Liver (tissue), 9 donors: ENCODE data around the gene MLLT10. TPM values are rescaled to one million over a fixed set of nuclear protein-coding genes. Genes with fewer than 3 reads are reported as not detected.

Source experiments
- DNase-seq: peaks from one replicate; pipeline ENCODE4 v3.0.0-alpha.2; 2017; ENCODE audit warnings: low spot score
- H3K27ac ChIP-seq, 2 donors: one replicate each; pipeline ENCODE4 v1.7.0; 2013; ENCODE audit warnings: inconsistent platforms in 2 of 2, low read length in 2 of 2, control low read depth in 1 of 2, low read depth in 1 of 2, mild to moderate bottlenecking in 1 of 2
- H3K27me3 ChIP-seq, 4 donors: one replicate each; pipeline versions ENCODE4 v1.6.1 to v1.7.0; 2013; ENCODE audit warnings: low read length in 3 of 4, inconsistent platforms in 1 of 4, mild to moderate bottlenecking in 1 of 4, moderate library complexity in 1 of 4; ENCODE audit not compliant: control insufficient read depth in 4 of 4, insufficient read depth in 4 of 4
- H3K36me3 ChIP-seq, 4 donors: one replicate each; pipeline versions ENCODE4 v1.6.1 to v1.7.0; 2013; ENCODE audit warnings: low read length in 3 of 4, mild to moderate bottlenecking in 3 of 4, low read depth in 1 of 4, moderate library complexity in 1 of 4; ENCODE audit not compliant: control insufficient read depth in 4 of 4, insufficient read depth in 3 of 4
- H3K4me1 ChIP-seq, 4 donors: one replicate each; pipeline versions ENCODE4 v1.6.1 to v1.7.0; 2013; ENCODE audit warnings: low read length in 3 of 4, mild to moderate bottlenecking in 3 of 4, moderate library complexity in 1 of 4; ENCODE audit not compliant: control insufficient read depth in 4 of 4, insufficient read depth in 4 of 4
- H3K4me3 ChIP-seq, 3 donors: one replicate each; pipeline versions ENCODE4 v1.6.1 to v1.7.0; 2013; ENCODE audit warnings: low read length in 3 of 3, control low read depth in 1 of 3, low read depth in 1 of 3, mild to moderate bottlenecking in 1 of 3
- H3K9ac ChIP-seq, 2 donors: one replicate each; pipeline ENCODE4 v1.7.0; 2013; ENCODE audit warnings: low read length in 2 of 2, mild to moderate bottlenecking in 2 of 2, moderate library complexity in 2 of 2, control low read depth in 1 of 2, low read depth in 1 of 2
- H3K9me3 ChIP-seq, 4 donors: one replicate each; pipeline versions ENCODE4 v1.6.1 to v1.7.0; 2013; ENCODE audit warnings: low read length in 3 of 4; ENCODE audit not compliant: control insufficient read depth in 4 of 4
- ATF3 ChIP-seq: IDR thresholded peaks from 2 replicates; pipeline ENCODE4 v1.6.1; 2016; ENCODE audit warnings: antibody characterized with exemption
- EGR1 ChIP-seq, 2 donors: IDR thresholded peaks; 2 replicates each; pipeline ENCODE4 v1.6.1; 2016 to 2018; ENCODE audit warnings: antibody characterized with exemption in 2 of 2, low read depth in 2 of 2
- FOXA1 ChIP-seq: IDR thresholded peaks from 2 replicates; pipeline ENCODE4 v1.6.1; 2016; ENCODE audit warnings: antibody characterized with exemption
- FOXA2 ChIP-seq: IDR thresholded peaks from 2 replicates; pipeline ENCODE4 v1.6.1; 2016; ENCODE audit warnings: antibody characterized with exemption
- GABPA ChIP-seq, 2 donors: IDR thresholded peaks in 1 of 2; conservative IDR thresholded peaks in 1 of 2; 2 replicates each; pipeline ENCODE4 v1.6.1; 2016; ENCODE audit warnings: antibody characterized with exemption in 2 of 2, mild to moderate bottlenecking in 1 of 2, moderate library complexity in 1 of 2
- HNF4A ChIP-seq, 2 donors: conservative IDR thresholded peaks; 2 replicates each; pipeline ENCODE4 v1.6.1; 2016; ENCODE audit warnings: antibody characterized with exemption in 2 of 2, mild to moderate bottlenecking in 2 of 2
- HNF4G ChIP-seq: IDR thresholded peaks from 2 replicates; pipeline ENCODE4 v1.6.1; 2016; ENCODE audit warnings: antibody characterized with exemption
- JUND ChIP-seq, 2 donors: IDR thresholded peaks; 2 replicates each; pipeline ENCODE4 v1.6.1; 2016; ENCODE audit warnings: antibody characterized with exemption in 2 of 2
- MAX ChIP-seq: IDR thresholded peaks from 2 replicates; pipeline ENCODE4 v1.6.1; 2016; ENCODE audit warnings: antibody characterized with exemption
- RAD21 ChIP-seq, 2 donors: IDR thresholded peaks; 2 replicates each; pipeline ENCODE4 v1.6.1; 2016; ENCODE audit warnings: antibody characterized with exemption in 2 of 2, mild to moderate bottlenecking in 2 of 2
- SP1 ChIP-seq: IDR thresholded peaks from 2 replicates; pipeline ENCODE4 v1.6.1; 2018; ENCODE audit warnings: antibody characterized with exemption, mild to moderate bottlenecking
- TAF1 ChIP-seq: conservative IDR thresholded peaks from 2 replicates; pipeline ENCODE4 v1.6.1; 2016; ENCODE audit warnings: antibody characterized with exemption, mild to moderate bottlenecking
- YY1 ChIP-seq: IDR thresholded peaks from 2 replicates; pipeline ENCODE4 v1.6.1; 2016; ENCODE audit warnings: antibody characterized with exemption, mild to moderate bottlenecking
- ZBTB33 ChIP-seq: IDR thresholded peaks from 2 replicates; pipeline ENCODE4 v1.6.1; 2016; ENCODE audit warnings: antibody characterized with exemption
- WGBS: extraction: QIAGEN DNeasy Blood & Tissue Kit; methylation state at CpG from one replicate; pipeline ENCODE4 v1.1.7; 2013; 5-methylcytosine and 5-hydroxymethylcytosine counted together
- polyA plus RNA-seq, 2 donors: library from polyadenylated mRNA; stranded (reverse) in 1 of 2; unstranded in 1 of 2; fragments of 200-250 nt in 1 of 2; fragments of >200 nt in 1 of 2; fragmentation: Nextera tagmentation in 1 of 2; extraction: Ambion mirVana in 1 of 2; gene quantifications; one replicate each; pipeline versions ENCODE4 v1.2.1 to v1.2.3, GENCODE V29; 2013 to 2015
- total RNA-seq, 2 donors: library from RNA; depleted of rRNA; stranded (reverse); fragments of >200 nt; gene quantifications; one replicate each; pipeline ENCODE4 v1.2.3, GENCODE V29; 2014
- TF ChIP-seq, protein P1 (sequence below): IDR thresholded peaks from 2 replicates; pipeline ENCODE4 v1.6.1; 2016; ENCODE audit warnings: antibody characterized with exemption, mild to moderate bottlenecking
- TF ChIP-seq, protein P2 (sequence below): fragments of 150-350 bp; IDR thresholded peaks from 2 replicates; pipeline ENCODE4 v1.5.1; 2017; ENCODE audit warnings: improper control_type of control experiment, low read depth, low read length; ENCODE audit not compliant: missing input control
- donor health status: healthy.
- donor health status: healthy.
- donor health status: healthy.
- donor health status: healthy.
- donor health status: healthy.

The MLLT10 gene
- total and polyA plus RNA-seq, 4 donors, result 11.9 to 47.4 (median 22.6) TPM

GRCh38 chr10:21501731-21502347 is 32.2 kb upstream of the MLLT10 start:
- peaks cover 7 to 83% (median 69%) of the 10 kb centered on the region in 4 donors for H3K4me1 ChIP-seq
- WGBS, result 89% methylated on average over 2 of the region's 2 CpGs
- no peak for TF ChIP-seq FOXA2
- TF ChIP-seq ZBTB33, result no peak
- no peak for TF ChIP-seq MAX
- TF ChIP-seq FOXA1, result no peak
- TF ChIP-seq HNF4A (conservative IDR thresholded peaks at IDR 0.05), result no peak
- no peak for TF ChIP-seq ATF3
- no peak for TF ChIP-seq JUND (IDR thresholded peaks at IDR 0.05)
- no peak for TF ChIP-seq TAF1
- TF ChIP-seq GABPA (IDR thresholded peaks at IDR 0.05 in 1 of 2, conservative IDR thresholded peaks at IDR 0.05 in 1 of 2), result no peak
- no peak for TF ChIP-seq SP1

DNA sequence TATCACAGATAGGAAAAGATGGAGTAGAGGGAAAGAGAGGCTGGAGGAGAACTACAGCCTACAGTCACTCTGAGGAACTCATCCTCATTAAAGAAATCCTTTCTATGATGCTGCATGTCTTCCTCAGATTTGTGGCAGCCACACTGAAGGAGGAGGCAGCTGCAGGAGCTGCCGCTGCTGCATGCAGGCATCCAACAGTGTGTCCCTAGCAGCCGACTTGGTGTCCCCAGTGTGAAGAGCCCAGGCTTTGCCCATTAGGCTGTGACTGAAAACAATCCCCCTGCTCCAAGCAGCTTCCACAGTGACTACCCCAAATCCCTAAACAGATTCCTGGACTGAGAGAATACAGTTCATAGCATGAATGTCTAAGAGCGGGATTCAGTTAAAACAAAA is 31.7 kb upstream of the MLLT10 start:
- Histone ChIP-seq H3K27me3 (no peaks in the 10 kb centered on the region), H3K27ac (no peak overlapping the region), H3K36me3 (no peaks in the 10 kb centered on the region), H3K9me3 (no peaks in the 10 kb centered on the region), H3K9ac (no peak overlapping the region), H3K4me3 (no peak overlapping the region), H3K4me1 (peaks cover 7 to 85% (median 69%) of the 10 kb centered on the region in 4 donors)
- 95% methylated on average over 3 of the region's 3 CpGs for WGBS
- DNase-seq, result no peak
- TF ChIP-seq, protein P1, sequence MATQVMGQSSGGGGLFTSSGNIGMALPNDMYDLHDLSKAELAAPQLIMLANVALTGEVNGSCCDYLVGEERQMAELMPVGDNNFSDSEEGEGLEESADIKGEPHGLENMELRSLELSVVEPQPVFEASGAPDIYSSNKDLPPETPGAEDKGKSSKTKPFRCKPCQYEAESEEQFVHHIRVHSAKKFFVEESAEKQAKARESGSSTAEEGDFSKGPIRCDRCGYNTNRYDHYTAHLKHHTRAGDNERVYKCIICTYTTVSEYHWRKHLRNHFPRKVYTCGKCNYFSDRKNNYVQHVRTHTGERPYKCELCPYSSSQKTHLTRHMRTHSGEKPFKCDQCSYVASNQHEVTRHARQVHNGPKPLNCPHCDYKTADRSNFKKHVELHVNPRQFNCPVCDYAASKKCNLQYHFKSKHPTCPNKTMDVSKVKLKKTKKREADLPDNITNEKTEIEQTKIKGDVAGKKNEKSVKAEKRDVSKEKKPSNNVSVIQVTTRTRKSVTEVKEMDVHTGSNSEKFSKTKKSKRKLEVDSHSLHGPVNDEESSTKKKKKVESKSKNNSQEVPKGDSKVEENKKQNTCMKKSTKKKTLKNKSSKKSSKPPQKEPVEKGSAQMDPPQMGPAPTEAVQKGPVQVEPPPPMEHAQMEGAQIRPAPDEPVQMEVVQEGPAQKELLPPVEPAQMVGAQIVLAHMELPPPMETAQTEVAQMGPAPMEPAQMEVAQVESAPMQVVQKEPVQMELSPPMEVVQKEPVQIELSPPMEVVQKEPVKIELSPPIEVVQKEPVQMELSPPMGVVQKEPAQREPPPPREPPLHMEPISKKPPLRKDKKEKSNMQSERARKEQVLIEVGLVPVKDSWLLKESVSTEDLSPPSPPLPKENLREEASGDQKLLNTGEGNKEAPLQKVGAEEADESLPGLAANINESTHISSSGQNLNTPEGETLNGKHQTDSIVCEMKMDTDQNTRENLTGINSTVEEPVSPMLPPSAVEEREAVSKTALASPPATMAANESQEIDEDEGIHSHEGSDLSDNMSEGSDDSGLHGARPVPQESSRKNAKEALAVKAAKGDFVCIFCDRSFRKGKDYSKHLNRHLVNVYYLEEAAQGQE, result no peak
- TF ChIP-seq ATF3 (no peak), YY1 (no peak), EGR1 (IDR thresholded peaks at IDR 0.05; ENCODE audit: low read depth in 2 of 2) (no peak), HNF4G (no peak), FOXA2 (no peak), HNF4A (conservative IDR thresholded peaks at IDR 0.05) (no peak), TAF1 (no peak), FOXA1 (no peak), SP1 (no peak), GABPA (IDR thresholded peaks at IDR 0.05 in 1 of 2, conservative IDR thresholded peaks at IDR 0.05 in 1 of 2) (no peak), RAD21 (IDR thresholded peaks at IDR 0.05) (no peak)
- TF ChIP-seq, protein P2, sequence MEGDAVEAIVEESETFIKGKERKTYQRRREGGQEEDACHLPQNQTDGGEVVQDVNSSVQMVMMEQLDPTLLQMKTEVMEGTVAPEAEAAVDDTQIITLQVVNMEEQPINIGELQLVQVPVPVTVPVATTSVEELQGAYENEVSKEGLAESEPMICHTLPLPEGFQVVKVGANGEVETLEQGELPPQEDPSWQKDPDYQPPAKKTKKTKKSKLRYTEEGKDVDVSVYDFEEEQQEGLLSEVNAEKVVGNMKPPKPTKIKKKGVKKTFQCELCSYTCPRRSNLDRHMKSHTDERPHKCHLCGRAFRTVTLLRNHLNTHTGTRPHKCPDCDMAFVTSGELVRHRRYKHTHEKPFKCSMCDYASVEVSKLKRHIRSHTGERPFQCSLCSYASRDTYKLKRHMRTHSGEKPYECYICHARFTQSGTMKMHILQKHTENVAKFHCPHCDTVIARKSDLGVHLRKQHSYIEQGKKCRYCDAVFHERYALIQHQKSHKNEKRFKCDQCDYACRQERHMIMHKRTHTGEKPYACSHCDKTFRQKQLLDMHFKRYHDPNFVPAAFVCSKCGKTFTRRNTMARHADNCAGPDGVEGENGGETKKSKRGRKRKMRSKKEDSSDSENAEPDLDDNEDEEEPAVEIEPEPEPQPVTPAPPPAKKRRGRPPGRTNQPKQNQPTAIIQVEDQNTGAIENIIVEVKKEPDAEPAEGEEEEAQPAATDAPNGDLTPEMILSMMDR, result no peak

More at GRCh38 chr10:21501731-21502347, 32.2 kb upstream of the MLLT10 start:
- Histone ChIP-seq H3K36me3 (no peaks in the 10 kb centered on the region), H3K27ac (no peak overlapping the region), H3K9ac (no peak overlapping the region), H3K9me3 (no peaks in the 10 kb centered on the region), H3K27me3 (no peaks in the 10 kb centered on the region), H3K4me3 (no peak overlapping the region)
- DNase-seq, result no peak
